ENCODE measurements around the gene RBM33.
"Not testable (repeated sequence)": the region's sequence is repeated elsewhere in the genome, so short reads cannot be mapped to it uniquely, and the experiment has no call there.

RBM33 gene, protein sequence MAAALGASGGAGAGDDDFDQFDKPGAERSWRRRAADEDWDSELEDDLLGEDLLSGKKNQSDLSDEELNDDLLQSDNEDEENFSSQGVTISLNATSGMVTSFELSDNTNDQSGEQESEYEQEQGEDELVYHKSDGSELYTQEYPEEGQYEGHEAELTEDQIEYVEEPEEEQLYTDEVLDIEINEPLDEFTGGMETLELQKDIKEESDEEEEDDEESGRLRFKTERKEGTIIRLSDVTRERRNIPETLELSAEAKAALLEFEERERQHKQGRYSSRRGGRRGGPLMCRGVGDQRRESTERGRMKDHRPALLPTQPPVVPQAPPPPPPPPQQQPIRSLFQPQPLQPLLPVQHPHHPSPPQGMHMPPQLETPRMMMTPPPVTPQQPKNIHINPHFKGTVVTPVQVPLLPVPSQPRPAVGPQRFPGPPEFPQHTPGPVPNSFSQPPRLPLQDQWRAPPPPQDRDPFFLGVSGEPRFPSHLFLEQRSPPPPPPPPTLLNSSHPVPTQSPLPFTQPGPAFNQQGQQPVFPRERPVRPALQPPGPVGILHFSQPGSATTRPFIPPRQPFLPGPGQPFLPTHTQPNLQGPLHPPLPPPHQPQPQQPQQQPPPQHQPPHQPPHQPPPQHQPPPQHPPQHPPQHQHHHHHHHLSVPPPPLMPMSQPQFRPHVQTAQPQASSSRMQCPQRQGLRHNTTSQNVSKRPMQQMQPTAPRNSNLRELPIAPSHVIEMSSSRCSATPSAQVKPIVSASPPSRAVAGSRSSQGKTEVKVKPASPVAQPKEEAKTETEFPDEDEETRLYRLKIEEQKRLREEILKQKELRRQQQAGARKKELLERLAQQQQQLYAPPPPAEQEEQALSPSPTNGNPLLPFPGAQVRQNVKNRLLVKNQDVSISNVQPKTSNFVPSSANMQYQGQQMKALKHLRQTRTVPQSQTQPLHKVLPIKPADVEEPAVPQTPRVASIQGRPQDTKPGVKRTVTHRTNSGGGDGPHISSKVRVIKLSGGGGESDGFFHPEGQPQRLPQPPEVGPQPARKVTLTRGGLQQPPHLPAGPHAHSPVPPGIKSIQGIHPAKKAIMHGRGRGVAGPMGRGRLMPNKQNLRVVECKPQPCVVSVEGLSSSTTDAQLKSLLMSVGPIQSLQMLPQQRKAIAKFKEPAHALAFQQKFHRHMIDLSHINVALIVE

DNA sequence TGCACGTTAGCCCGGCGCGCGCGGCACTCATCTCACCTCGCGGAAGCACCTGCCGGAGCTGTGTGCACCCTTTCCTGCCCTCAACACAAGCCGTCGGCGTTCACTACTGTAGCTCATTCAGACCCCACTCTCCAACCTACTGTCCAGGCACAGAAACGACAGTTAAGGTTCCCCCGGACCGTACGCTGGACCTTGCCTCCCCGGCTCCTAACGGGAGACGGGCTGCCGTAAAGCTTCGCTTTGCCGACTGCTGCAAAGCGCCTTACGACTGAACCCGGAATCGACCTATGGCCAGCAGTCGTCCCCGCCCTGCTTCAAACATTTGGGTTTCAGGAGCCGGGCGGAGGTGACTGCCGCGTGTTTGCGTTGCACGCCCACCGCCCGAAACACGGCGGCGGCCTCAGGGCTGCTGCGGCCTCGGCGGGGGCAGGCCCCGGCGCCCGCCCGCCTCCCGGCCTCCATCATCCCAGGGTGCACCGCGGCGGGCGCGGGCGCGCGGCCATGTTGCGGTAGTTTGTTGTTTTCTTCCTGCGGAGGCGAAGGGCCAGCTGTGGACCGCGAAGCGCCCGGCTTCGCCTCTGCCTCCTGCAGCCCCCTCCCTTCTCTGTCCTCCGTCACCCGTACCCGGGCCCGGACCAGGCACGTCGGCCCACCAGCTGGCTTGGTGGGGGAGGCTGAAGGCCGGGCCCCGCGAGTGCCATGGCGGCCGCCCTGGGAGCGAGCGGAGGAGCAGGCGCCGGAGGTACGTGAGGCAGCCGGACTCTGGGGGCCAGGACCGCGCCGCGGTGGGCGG, at the start of gene RBM33:
Gene RBM33, plus strand, starts transcription at position 484 of the 793 bp plus-strand sequence. Its CDS starts 216 bp downstream, at position 700.
- peak; percentile 85 for DNase-seq (ENCODE audit: low read depth)

GRCh38 chr7:155594961-155595366, 49.5 kb upstream of the RBM33 start:
- DNase-seq (ENCODE audit: low read depth): no peak

DNA sequence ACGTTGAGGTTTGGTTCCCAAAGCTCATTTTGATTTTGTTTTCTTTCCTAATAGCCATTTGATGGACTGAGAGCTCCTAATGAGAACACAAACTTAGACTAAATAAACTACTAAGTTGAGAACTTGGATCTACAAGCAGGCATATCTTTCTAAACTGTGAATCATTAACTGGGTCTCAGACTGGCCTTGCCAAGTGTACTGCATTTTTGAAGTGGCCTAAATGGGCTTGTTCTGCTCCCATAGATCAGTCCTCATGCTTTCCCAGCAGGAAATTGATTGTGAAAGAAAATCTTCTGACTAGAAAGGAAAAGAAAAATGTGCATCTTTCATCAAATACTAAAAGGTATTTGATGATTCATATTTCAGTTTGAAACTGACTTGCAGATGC, 46.7 kb upstream of the RBM33 start:
- no peak for DNase-seq (ENCODE audit: low read depth)

DNA sequence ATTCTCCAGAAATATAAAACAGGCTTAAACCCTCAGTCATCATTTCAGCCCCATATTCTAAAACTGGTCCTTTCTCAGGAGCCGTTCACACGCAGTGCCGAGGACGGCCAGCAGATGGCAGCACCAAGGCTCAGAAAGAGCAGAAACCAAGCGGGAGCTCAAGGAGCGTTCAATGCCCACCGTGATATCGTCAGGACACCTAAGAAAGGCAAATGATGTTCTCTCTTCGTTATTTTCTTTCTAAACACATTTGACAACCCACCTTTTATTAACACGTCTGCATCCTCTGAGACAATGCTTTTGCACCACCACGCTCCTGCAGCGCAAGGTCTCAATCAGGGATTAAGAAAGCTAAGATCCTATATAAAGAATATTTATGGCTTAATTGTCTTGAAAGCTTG, 45.7 kb upstream of the RBM33 start:
- DNase-seq (ENCODE audit: low read depth): peak; percentile 42

DNA sequence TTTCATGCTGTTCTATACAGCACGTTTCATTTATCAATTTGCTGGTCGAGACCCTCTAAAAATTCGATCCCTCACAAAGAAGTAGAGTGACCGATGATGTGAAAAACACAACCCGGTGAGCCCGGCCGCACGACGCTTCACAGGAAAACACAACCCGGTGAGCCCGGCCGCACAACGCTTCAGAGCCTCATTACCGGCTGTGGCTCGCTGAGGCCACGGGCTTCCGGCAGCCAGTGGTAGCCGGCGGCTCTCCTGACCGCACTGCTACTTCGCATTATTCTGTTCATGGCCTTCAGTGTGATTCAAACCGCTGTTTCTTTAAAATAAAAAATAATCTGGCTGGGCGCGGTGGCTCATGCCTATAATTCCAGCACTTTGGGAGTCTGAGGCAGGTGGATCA, 42.3 kb upstream of the RBM33 start:
- DNase-seq (ENCODE audit: low read depth): no peak

- no peak for DNase-seq (ENCODE audit: low read depth)
Measured at GRCh38 chr7:155602750-155603149, 41.7 kb upstream of the RBM33 start.

- no peak for DNase-seq (ENCODE audit: low read depth)
Measured at GRCh38 chr7:155603205-155603857, 41.1 kb upstream of the RBM33 start.

DNA sequence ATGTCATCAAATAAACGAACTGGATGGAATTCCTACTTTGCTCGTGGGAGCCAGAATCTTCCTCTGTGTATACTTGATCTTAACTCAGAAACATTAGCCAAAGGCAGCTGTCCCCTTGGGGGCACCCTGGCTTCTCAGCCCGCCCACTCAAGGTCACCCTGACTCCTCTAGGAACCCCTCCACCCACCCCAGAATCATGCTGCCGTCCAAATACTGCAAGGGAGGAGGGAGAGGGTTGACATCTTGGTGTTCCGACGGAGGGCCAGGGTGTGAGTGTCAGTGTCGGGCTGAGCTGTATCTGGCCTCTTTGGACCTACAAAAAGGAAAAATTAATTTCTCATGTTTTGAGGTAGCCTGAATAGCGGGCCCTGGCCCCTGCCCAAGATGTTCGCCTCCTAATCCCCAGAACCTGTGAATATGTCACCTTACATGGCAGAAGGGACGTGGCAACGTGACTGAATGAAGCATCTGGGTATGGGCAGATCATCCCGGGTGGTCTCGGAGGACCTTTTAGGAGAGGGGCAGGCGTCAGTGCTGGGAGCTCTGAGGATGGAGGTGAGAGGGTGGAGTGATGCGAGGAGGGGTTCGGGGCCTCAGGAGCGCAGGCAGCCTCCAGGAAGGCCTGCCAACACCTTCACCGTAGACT, 40.5 kb upstream of the RBM33 start:
- no peak for DNase-seq (ENCODE audit: low read depth)

DNA sequence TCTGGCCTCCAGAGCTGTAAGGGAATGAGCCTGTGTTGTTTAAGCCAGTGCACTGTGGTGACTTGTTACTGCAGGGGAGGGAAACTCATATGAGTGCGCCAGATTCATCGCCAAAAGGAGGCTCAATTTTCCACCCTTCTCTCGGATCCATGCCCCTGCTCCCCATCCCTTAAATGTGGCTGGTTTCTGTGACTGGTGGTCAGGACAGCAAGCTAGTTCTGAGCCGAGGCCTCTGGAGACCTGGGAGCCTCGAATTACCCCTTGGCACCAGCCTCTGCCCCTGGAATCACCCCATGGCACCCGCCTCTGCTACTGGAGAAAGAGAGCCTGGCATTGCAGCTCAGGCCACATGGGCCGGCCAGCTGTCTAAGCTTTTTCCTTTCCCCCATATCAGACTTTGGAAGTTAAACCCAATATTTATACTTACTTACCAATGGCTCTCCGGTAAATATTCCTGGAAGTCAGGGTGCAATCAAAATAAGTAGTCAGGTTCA, 39.9 kb upstream of the RBM33 start:
- no peak for DNase-seq (ENCODE audit: low read depth)

DNA sequence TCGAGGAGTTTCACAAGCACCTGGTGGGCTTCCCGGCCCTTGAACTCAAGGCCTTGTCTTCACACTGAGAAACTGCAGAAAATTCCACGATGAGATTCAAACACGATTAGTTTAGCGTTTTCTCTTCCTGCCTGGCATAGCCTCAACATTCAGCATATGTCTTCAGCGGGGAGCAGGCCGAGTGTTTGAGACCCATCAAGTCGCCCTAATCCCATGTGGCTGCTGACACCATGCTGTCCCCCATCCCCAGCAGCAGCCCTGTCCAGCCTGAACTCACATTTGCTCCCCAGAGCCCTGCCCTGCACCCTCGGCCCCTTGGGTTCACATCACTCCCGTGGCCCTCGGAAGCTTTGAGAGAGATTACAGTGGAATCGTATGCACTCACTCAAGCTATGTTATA, 35.3 kb upstream of the RBM33 start:
- no peak for DNase-seq (ENCODE audit: low read depth)

DNA sequence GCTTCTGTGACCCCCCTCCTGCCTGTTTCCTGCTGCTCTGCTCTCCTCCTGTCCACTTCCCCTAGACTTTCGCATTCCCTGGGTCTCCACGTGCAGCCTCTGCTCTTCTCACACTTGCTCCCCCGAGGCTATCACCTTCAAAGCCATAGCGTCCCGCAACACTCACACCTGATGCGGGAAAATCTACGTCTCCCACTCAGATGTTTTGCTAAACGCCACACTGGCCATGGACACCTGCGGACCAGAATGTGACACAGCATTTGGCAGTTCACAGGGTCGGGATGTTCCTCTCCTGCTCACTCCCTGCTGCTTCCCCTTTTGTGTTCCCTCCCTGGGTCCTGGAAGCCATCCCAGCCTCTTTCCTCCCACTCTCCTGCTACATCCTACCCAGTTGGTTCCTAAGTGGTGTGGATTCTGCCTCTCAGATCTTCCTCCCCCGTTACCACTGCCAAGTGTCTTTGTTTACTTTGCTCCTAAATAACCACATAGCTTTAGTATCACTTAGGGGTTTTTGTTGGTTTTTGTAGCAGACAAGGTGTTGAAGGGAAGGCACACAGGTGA, 33.7 kb upstream of the RBM33 start:
- no peak for DNase-seq (ENCODE audit: low read depth)

GRCh38 chr7:155611808-155612447, 32.5 kb upstream of the RBM33 start:
- DNase-seq (ENCODE audit: low read depth): no peak

GRCh38 chr7:155612658-155613057, 31.8 kb upstream of the RBM33 start:
- DNase-seq (ENCODE audit: low read depth): no peak

GRCh38 chr7:155615085-155615484, 29.4 kb upstream of the RBM33 start:
- DNase-seq (ENCODE audit: low read depth): not testable (repeated sequence)

GRCh38 chr7:155618708-155619633, 25.5 kb upstream of the RBM33 start:
- DNase-seq (ENCODE audit: low read depth): no peak

DNA sequence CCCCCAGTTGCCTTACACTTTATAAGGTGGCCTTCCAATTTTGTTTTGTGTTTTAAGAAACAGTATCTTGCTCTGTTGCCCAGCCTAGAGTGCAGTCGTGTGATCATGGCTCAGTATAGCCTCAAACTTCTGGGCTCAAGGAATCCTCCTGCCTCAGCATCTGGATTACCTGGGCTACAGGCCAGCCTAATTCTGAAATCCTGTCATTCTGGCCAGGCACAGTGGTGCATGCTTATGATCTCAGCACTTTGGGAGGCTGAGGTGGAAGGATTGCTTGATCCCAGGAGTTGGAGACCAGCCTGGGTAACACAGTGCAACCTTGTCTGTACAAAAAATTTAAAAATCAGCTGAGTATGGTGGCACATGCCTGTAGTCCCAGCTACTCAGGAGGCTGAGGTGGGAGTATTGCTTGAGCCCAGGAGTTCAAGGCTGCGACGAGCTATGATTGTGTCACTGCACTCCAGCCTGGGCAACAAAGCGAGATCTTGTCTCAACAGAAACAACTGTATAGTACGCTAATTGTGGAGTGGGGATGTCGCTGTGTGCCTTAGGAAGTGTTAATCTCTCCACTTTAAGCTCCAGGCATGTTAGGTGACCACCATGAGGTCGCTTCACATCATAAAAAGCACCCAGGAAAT, 24.7 kb upstream of the RBM33 start:
- no peak for DNase-seq (ENCODE audit: low read depth)

DNA sequence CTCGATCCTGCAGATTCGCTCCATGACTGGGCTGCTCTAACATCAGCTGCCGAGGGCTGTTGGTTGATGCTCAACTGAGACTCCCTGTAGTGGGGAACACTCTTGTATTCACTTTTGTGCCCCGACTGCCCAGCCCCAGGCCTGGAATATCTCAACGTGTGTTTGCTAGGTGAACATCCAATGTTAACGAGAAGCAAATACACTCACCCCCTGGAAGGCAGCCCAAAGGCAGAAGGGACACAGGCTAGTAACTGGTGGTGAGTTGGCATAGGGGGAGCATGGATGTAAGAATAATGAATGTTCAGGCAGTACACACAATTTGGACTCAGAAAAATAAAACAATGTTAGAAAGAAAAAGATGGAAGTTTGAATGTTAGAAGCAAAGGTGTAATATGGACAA, 24.0 kb upstream of the RBM33 start:
- no peak for DNase-seq (ENCODE audit: low read depth)

DNA sequence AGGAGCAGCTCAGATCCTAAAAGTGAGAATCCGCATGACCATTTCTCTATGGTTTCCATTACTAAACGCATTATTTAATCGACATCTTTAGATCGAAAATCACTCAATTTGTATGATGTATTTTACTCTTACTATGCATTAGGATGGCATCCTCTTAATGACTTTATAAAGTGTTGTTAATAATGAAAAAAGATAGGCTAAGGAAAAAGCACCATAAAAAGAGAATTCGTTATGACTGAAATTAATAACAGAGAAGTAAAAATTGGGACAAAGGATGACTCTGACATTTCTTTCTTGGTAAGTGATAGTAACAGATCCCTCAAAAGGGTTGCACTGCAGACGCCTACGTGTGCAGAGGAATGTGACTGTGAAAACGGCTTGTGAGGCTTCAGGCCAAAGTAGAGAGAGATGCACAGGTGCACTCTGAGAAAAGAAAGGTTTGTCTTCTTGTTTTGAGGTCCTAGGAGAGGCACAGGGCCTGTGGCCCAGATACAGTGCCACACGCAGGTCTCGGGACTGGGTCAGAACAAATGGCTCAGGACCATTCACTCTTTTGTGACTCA, 23.0 kb upstream of the RBM33 start:
- DNase-seq (ENCODE audit: low read depth): no peak
